ENCODE measurements around the gene OOSP4A.

OOSP4A gene

DNA sequence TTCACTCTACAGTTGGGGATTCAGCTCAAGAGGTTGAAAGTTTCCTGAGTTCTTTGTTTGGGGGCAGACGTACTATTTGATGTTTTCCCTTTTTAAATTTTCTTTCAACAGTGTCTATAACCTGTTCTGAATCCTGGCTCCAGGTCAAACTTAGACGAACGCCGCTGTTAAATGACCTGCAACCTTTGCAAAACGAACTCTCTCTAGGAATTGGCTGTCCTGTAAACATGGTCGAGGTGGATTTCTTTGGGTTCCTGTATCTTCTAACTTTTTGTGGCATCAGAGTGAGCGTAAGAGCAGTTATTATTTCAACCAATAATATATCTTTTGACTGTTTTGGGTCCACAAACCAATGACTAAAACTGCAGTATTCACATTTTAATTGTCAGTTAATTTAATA lies 1.6 kb downstream of the OOSP4A start:
- Histone ChIP-seq H3K4me1 (ENCODE audit: low read length) (no peaks in the 10 kb centered on the region), H4K20me1 (ENCODE audit: insufficient read depth, low read length) (no peaks in the 10 kb centered on the region), H3K27me3 (replicated peaks; ENCODE audit: insufficient read depth, low read length) (no peaks in the 10 kb centered on the region), H2AFZ (ENCODE audit: low read length) (no peak overlapping the region), H3K36me3 (replicated peaks; ENCODE audit: insufficient read depth, low read length) (no peaks in the 10 kb centered on the region), H3K9ac (ENCODE audit: low read length) (no peak overlapping the region), H3K79me2 (ENCODE audit: low read length) (no peaks in the 10 kb centered on the region), H3K9me2 (replicated peaks; ENCODE audit: insufficient read depth, low read length) (no peaks in the 10 kb centered on the region), H3K27ac (ENCODE audit: low read length) (no peak overlapping the region), H3K4me3 (ENCODE audit: low read length) (no peak overlapping the region), H3F3A (ENCODE audit: insufficient read depth, low read length) (no peaks in the 10 kb centered on the region), H3K4me2 (ENCODE audit: low read depth, low read length) (no peak overlapping the region), H3K9me3 (replicated peaks; ENCODE audit: insufficient read depth, low read length) (no peaks in the 10 kb centered on the region)
- no peak for DNase-seq
- TF ChIP-seq, protein P1, sequence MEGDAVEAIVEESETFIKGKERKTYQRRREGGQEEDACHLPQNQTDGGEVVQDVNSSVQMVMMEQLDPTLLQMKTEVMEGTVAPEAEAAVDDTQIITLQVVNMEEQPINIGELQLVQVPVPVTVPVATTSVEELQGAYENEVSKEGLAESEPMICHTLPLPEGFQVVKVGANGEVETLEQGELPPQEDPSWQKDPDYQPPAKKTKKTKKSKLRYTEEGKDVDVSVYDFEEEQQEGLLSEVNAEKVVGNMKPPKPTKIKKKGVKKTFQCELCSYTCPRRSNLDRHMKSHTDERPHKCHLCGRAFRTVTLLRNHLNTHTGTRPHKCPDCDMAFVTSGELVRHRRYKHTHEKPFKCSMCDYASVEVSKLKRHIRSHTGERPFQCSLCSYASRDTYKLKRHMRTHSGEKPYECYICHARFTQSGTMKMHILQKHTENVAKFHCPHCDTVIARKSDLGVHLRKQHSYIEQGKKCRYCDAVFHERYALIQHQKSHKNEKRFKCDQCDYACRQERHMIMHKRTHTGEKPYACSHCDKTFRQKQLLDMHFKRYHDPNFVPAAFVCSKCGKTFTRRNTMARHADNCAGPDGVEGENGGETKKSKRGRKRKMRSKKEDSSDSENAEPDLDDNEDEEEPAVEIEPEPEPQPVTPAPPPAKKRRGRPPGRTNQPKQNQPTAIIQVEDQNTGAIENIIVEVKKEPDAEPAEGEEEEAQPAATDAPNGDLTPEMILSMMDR (IDR thresholded peaks at IDR 0.05; ENCODE audit: low read length), result no peak
- TF ChIP-seq EZH2phosphoT487 (IDR thresholded peaks at IDR 0.05; ENCODE audit: low read length), result no peak
- no peak for TF ChIP-seq EZH2 (optimal IDR thresholded peaks at IDR 0.05; ENCODE audit: low read depth, low read length)

- Histone ChIP-seq H3K9ac (ENCODE audit: low read length) (no peak overlapping the region), H3K36me3 (replicated peaks; ENCODE audit: insufficient read depth, low read length) (no peaks in the 10 kb centered on the region), H3K27ac (ENCODE audit: low read length) (no peak overlapping the region), H3K9me3 (replicated peaks; ENCODE audit: insufficient read depth, low read length) (no peaks in the 10 kb centered on the region), H4K20me1 (ENCODE audit: insufficient read depth, low read length) (no peaks in the 10 kb centered on the region), H2AFZ (ENCODE audit: low read length) (no peak overlapping the region), H3K4me1 (ENCODE audit: low read length) (no peaks in the 10 kb centered on the region), H3F3A (ENCODE audit: insufficient read depth, low read length) (no peaks in the 10 kb centered on the region), H3K9me2 (replicated peaks; ENCODE audit: insufficient read depth, low read length) (no peaks in the 10 kb centered on the region), H3K27me3 (replicated peaks; ENCODE audit: insufficient read depth, low read length) (no peaks in the 10 kb centered on the region), H3K4me2 (ENCODE audit: low read depth, low read length) (no peak overlapping the region), H3K4me3 (ENCODE audit: low read length) (no peak overlapping the region), H3K79me2 (ENCODE audit: low read length) (no peaks in the 10 kb centered on the region)
- no peak for TF ChIP-seq EZH2 (optimal IDR thresholded peaks at IDR 0.05; ENCODE audit: low read depth, low read length)
- no peak for TF ChIP-seq EZH2phosphoT487 (IDR thresholded peaks at IDR 0.05; ENCODE audit: low read length)
- TF ChIP-seq, protein P1 (IDR thresholded peaks at IDR 0.05; ENCODE audit: low read length), result no peak
- DNase-seq, result no peak
These were observed 2.4 kb downstream of the OOSP4A start for GRCh38 chr11:59966201-59966600.

DNA sequence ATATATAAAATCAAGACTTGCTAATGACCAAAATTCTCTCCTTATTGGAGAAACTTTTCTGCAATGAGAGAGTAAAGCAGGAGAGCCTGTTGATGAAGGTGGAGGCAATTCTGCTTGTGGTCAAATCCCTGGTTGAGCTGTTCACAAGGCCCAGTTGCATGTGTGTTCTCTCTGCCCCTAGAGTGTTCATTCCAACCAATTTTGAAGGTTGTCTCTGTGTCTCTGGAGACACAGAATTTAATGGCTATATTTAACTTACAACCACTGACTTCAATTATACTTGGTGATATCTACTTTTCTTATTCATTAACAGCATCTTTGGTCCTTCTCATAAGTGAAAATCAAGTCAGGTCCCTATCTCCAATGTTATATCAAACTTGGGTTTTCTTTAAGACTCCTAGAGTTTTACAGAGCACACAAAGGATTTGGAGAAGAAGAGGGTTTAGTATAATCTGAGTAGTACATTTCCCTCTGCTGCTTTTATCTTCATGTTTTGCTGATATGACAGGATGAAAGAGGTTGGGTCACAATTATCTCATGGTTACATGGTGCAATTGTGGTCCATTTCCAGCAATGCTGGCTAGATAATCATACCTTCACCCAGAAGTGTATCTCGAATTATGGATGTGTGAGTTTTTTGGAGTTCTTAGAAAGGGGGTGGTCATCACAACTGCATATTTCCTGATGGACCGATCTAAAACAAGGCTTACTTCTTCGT lies 4.0 kb downstream of the OOSP4A start:
- Histone ChIP-seq H3K9me3 (replicated peaks; ENCODE audit: insufficient read depth, low read length) (no peaks in the 10 kb centered on the region), H4K20me1 (ENCODE audit: insufficient read depth, low read length) (no peaks in the 10 kb centered on the region), H3K4me3 (ENCODE audit: low read length) (no peak overlapping the region), H3K27ac (ENCODE audit: low read length) (no peak overlapping the region), H3K4me2 (ENCODE audit: low read depth, low read length) (no peak overlapping the region), H3K79me2 (ENCODE audit: low read length) (no peaks in the 10 kb centered on the region), H3F3A (ENCODE audit: insufficient read depth, low read length) (no peaks in the 10 kb centered on the region), H2AFZ (ENCODE audit: low read length) (no peak overlapping the region), H3K4me1 (ENCODE audit: low read length) (no peaks in the 10 kb centered on the region), H3K36me3 (replicated peaks; ENCODE audit: insufficient read depth, low read length) (no peaks in the 10 kb centered on the region), H3K9ac (ENCODE audit: low read length) (no peak overlapping the region), H3K9me2 (replicated peaks; ENCODE audit: insufficient read depth, low read length) (no peaks in the 10 kb centered on the region), H3K27me3 (replicated peaks; ENCODE audit: insufficient read depth, low read length) (no peaks in the 10 kb centered on the region)
- no peak for DNase-seq
- TF ChIP-seq EZH2phosphoT487 (IDR thresholded peaks at IDR 0.05; ENCODE audit: low read length), result no peak
- TF ChIP-seq EZH2 (optimal IDR thresholded peaks at IDR 0.05; ENCODE audit: low read depth, low read length), result no peak

DNA sequence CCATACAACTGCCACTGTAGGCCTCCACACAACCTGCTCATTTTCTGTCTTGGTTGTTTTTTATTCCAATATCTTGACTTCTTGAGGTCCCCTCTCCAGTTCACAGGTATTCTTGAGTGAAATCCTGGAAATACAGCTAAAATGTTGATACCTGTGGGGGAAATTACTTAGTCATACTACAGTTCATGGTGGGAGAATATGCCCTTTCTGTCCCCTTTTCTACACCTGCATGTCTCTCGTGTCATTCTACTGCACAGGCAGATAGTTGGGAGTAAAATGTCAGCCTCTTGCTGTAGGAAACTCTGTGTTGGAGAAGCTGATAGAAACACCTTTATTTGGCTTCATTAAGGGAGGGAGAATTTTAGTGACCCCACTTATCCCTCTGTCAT lies 4.6 kb downstream of the OOSP4A start:
- no peaks in the 10 kb centered on the region for H3K36me3 ChIP-seq (replicated peaks; ENCODE audit: insufficient read depth, low read length)
- TF ChIP-seq EZH2 (optimal IDR thresholded peaks at IDR 0.05; ENCODE audit: low read depth, low read length) (no peak), EZH2phosphoT487 (IDR thresholded peaks at IDR 0.05; ENCODE audit: low read length) (no peak)
- TF ChIP-seq, protein P1 (IDR thresholded peaks at IDR 0.05; ENCODE audit: low read length), result no peak
- no peaks in the 10 kb centered on the region for H3K79me2 ChIP-seq (ENCODE audit: low read length)
- no peaks in the 10 kb centered on the region for H3K4me1 ChIP-seq (ENCODE audit: low read length)
- H3K9me3 ChIP-seq (replicated peaks; ENCODE audit: insufficient read depth, low read length), result no peaks in the 10 kb centered on the region
- no peak overlapping the region for H3K4me3 ChIP-seq (ENCODE audit: low read length)
- DNase-seq, result no peak
- no peaks in the 10 kb centered on the region for H4K20me1 ChIP-seq (ENCODE audit: insufficient read depth, low read length)
- H3K27me3 ChIP-seq (replicated peaks; ENCODE audit: insufficient read depth, low read length), result no peaks in the 10 kb centered on the region
- H3F3A ChIP-seq (ENCODE audit: insufficient read depth, low read length), result no peaks in the 10 kb centered on the region
- no peak overlapping the region for H3K9ac ChIP-seq (ENCODE audit: low read length)
- H3K4me2 ChIP-seq (ENCODE audit: low read depth, low read length), result no peak overlapping the region
- no peak overlapping the region for H3K27ac ChIP-seq (ENCODE audit: low read length)
- no peaks in the 10 kb centered on the region for H3K9me2 ChIP-seq (replicated peaks; ENCODE audit: insufficient read depth, low read length)
- no peak overlapping the region for H2AFZ ChIP-seq (ENCODE audit: low read length)

Data from MM.1S (cell line).